ENCODE measurements around the gene KRT1. TPM values are rescaled to one million over a fixed set of nuclear protein-coding genes. Genes with fewer than 3 reads are reported as not detected.

KRT1 gene
- total RNA-seq, 1 donor from 2014 or later = not detected

DNA sequence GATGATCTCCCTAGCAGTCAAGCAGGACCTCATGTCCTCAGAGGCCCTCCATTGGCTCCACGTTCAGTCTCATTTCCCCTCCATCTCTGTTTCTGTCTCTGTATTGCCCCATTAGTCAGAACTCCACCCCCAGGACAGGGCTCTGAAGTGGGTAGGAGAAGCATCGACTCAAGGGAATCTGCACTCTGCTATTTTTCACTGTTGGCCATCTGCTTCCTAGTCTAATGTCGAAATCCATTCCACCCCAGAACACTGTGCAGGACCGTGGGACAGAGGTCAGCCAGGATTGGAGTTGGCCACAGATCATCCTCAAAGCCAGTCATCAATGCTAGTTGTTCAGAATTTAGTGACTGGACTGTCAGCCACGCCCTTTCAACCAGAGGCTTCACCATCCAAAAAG is 13.1 kb upstream of the KRT1 start:
- DNase-seq (ENCODE audit: low read depth) = no peak
- TF ChIP-seq, protein P1, sequence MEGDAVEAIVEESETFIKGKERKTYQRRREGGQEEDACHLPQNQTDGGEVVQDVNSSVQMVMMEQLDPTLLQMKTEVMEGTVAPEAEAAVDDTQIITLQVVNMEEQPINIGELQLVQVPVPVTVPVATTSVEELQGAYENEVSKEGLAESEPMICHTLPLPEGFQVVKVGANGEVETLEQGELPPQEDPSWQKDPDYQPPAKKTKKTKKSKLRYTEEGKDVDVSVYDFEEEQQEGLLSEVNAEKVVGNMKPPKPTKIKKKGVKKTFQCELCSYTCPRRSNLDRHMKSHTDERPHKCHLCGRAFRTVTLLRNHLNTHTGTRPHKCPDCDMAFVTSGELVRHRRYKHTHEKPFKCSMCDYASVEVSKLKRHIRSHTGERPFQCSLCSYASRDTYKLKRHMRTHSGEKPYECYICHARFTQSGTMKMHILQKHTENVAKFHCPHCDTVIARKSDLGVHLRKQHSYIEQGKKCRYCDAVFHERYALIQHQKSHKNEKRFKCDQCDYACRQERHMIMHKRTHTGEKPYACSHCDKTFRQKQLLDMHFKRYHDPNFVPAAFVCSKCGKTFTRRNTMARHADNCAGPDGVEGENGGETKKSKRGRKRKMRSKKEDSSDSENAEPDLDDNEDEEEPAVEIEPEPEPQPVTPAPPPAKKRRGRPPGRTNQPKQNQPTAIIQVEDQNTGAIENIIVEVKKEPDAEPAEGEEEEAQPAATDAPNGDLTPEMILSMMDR (conservative IDR thresholded peaks at IDR 0.05; ENCODE audit: low read depth, low read length) = no peak
- H3K4me3 ChIP-seq (ENCODE audit: low read depth, low read length) = no peak overlapping the region

DNA sequence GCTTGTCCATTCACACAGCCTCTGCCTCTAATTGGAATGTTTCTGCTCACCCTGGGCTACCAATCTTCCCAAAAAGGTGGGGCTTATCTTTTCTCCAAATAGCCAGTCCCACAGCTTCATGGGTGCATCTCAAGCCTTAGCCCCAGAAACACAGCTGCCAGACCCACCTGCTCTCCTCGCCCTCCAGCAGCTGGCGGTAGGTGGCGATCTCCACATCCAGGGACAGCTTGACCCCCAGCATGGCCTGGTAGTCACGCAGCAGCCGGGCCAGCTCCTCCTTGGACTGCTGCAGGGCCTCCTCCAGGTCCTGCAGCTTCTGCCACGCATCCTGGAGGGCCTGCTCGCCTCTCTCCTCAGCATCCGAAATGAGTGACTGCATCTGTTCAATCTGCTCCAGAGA is 12.0 kb upstream of the KRT1 start:
- DNase-seq (ENCODE audit: low read depth) = no peak
- TF ChIP-seq, protein P1 (conservative IDR thresholded peaks at IDR 0.05; ENCODE audit: low read depth, low read length) = peak; percentile 19
- H3K4me3 ChIP-seq (ENCODE audit: low read depth, low read length) = no peak overlapping the region

DNA sequence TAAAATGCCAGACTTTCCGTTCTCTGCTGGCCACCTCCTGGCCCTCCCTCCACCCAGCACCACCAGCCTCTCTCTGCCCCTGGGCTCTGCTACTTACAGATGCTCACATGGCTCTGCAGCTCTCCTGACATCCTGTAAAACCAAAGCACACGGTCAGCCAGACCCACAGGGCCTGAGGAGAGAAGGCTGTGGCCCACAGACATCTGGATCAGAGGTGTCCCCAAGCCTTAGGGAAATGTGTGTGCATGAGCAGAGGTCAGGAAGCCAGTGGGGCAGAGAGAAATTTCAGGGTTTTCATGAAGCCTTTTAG is 11.6 kb upstream of the KRT1 start:
- DNase-seq (ENCODE audit: low read depth) = no peak
- H3K4me3 ChIP-seq (ENCODE audit: low read depth, low read length) = no peak overlapping the region
- TF ChIP-seq, protein P1 (conservative IDR thresholded peaks at IDR 0.05; ENCODE audit: low read depth, low read length) = no peak

DNA sequence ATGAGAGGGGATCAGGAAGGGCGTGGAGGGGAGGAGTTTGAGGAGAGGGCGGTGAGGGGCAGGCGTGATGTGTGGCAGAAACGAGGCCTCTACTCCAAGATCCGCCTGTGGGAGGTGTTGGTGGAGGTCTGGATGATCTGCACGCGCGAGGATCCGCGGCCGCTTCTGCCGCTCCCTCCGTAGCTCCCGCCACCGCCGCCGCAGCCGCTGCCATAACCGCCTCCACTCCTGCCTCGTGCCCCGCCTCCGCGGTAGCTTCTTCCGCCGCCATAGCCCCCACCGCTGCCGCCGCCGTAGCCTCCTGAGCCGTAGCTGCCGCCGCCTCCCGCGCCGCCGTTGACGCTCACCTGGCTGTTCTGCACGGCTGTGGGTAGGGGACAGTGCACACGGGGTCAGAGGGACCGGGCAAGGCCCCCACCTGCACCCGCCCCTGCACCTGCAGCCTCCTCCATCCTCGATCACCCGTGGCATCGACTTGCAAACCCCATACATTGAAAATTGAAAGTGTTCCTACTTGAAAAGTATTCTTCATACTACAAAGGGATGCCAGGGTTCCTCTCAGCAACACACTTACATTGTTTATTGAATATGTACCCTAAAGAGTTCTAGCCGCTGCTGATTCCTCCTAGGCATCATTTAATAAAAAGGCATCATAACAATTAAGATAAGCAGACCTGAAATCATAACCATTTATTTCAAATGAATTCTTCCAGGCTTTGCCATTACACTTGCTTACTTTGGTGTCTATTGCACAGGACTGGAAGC is 11.1 kb upstream of the KRT1 start:
- no peak overlapping the region for H3K4me3 ChIP-seq (ENCODE audit: low read depth, low read length)
- TF ChIP-seq, protein P1 (conservative IDR thresholded peaks at IDR 0.05; ENCODE audit: low read depth, low read length) = no peak
- DNase-seq (ENCODE audit: low read depth) = no peak

DNA sequence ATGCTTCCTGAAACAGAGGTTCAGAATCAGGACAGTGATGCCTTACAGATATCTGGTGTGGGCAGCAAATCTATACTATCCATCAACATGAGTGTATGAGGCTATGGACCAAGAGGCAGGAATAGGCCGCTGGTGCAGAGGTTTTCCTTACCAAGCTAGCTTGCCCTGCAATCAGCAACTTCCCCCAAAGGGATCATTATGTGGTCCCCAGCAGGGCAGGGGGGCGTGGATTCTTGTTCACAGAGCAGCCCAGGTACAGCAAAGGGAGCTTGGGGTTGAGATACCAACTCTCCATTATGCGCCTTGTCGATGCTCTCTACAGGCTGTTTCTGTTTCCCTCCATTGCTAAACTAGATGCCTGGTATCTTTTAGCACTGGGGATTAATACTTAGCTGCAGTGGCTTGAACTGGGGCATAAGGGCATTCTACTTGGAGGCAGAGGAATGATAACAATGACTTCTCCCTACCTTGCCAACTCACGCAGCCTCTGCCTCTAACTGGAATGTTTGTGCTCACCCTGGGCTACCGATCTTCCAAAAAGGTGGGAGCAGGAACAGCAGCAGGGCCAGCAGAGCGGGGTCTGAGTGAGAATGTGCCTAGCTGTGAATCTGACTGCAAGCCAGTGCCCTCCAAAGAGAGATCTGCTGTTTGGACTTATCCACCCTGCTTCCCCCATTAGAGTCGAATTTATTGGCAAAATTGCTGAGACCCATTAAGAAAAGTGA is 10.3 kb upstream of the KRT1 start:
- DNase-seq (ENCODE audit: low read depth) = no peak
- TF ChIP-seq, protein P1 (conservative IDR thresholded peaks at IDR 0.05; ENCODE audit: low read depth, low read length) = no peak
- no peak overlapping the region for H3K4me3 ChIP-seq (ENCODE audit: low read depth, low read length)

DNA sequence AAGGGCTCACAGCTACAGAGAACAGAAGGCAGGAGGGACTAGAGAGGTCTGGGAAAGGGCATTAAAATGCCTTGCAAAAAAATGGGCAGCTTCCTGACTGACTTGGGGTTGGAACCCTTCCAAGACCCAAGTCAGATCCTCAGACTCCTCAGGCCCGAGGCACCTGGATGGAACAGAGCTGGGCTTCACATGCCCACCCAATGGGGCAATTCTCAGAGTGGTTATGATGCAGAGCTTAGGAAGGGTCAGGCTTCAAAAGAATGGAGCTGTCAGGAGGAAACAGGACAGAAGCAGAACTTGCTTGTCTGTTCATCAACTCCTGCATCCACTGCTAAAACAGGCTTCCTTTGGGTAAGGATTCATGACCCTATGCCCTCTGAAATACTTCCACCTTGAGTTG is 9.7 kb upstream of the KRT1 start:
- TF ChIP-seq, protein P1 (conservative IDR thresholded peaks at IDR 0.05; ENCODE audit: low read depth, low read length) = no peak
- no peak overlapping the region for H3K4me3 ChIP-seq (ENCODE audit: low read depth, low read length)
- DNase-seq (ENCODE audit: low read depth) = no peak
